ENCODE data around the gene RETREG1.
"Not testable (repeated sequence)": the region's sequence is repeated elsewhere in the genome, so short reads cannot be mapped to it uniquely, and the experiment has no call there.

Gene RETREG1

GRCh38 chr5:16615741-16616535, 859 bp downstream of the RETREG1 start:
- no peak for DNase-seq

GRCh38 chr5:16612007-16612406, 4.8 kb downstream of the RETREG1 start:
- DNase-seq, result no peak

DNA sequence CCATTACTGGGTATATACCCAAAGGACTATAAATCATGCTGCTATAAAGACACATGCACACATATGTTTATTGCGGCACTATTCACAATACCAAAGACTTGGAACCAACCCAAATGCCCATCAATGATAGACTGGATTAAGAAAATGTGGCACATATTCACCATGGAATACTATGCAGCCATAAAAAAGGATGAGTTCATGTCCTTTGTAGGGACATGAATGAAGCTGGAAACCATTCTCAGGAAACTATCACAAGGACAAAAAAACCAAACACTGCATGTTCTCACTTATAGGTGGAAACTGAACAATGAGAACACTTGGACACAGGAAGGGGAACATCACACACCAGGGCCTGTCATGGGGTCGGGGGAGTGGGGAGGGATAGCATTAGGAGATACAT, 5.9 kb downstream of the RETREG1 start:
- DNase-seq, result not testable (repeated sequence)

- DNase-seq, result no peak
Measured at GRCh38 chr5:16609412-16609811, 7.4 kb downstream of the RETREG1 start.

GRCh38 chr5:16606628-16607027, 10.2 kb downstream of the RETREG1 start:
- no peak for DNase-seq

GRCh38 chr5:16603701-16604100, 13.1 kb downstream of the RETREG1 start:
- DNase-seq, result no peak

DNA sequence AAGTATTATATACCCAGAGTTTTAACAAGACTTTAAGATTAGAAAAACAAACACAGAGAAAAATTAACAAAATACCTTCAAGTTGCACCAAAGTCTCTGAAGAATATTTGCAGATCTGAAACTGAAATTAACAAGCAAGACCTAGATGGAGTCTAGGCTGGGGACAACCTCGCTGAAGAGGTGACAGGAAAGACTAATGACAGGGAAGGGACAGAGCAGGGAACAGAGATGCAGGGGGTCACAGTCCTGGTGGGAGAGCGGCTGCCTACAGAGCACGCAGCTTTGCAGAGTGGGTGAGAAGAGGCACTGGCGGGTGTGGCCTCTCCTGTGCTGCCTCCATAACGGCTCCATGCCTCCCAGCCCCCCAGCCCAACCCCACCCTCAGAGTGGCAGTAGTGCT, 13.5 kb downstream of the RETREG1 start:
- DNase-seq, result no peak

DNA sequence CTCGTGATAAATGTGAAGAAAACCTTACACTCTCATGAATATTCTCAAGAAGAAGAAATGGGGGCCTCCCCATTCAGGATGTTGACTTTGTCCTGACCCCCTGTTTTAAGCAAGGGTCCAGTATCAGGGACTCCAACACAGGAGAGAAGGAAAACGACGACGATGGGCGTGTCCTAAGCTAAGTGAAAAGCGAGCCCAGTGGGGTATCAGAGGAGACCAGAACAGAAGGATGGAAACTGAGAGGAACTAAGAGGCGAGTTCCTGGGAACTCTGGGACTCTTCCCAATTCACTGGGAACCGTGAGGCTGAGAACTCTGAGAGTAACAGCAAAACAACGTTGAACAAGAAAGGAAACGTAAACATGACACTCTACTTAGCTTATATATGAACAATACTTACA, 14.6 kb downstream of the RETREG1 start:
- no peak for DNase-seq

- no peak for DNase-seq
Measured at GRCh38 chr5:16600946-16601345, 15.9 kb downstream of the RETREG1 start.

DNA sequence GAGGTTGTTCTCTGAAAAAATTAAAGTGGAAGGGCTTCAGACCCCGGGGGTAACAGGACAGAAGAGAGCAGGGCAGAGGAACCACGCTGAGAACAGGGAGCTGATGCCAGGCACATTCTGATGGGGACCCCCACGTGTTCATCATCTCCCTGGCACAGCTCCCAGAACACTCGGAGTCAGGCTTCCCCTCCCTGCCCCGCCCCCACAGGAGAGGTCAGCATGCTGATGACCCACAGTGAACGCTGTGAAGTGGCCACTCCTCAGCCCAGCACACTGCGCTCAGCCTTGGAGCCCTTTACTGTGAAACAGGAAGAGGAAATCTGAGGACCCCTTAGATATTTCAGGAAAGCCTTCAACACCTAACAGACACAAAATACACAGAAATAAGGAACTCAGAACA, 16.4 kb downstream of the RETREG1 start:
- DNase-seq, result no peak

GRCh38 chr5:16597946-16598694, 18.7 kb downstream of the RETREG1 start:
- DNase-seq, result no peak

DNA sequence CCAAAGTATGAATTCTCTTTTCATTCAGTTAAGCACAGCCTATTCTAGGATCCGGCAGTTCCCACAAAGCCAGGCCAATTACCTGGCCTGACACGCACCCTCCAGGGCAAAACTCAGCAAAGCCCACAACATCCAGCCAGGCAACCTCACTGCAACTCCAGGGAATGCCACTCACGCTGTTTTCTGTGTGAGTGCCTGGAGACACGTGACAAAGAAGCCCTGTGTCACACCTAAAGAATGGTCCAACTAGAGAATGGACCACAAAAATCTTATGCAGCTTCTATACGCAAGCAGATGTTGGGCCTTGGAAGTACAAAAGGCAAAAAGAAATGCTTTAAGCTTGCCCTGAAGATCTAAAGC, 20.2 kb downstream of the RETREG1 start:
- DNase-seq, result no peak

- DNase-seq, result no peak
Measured at GRCh38 chr5:16595881-16596580, 20.8 kb downstream of the RETREG1 start.

DNA sequence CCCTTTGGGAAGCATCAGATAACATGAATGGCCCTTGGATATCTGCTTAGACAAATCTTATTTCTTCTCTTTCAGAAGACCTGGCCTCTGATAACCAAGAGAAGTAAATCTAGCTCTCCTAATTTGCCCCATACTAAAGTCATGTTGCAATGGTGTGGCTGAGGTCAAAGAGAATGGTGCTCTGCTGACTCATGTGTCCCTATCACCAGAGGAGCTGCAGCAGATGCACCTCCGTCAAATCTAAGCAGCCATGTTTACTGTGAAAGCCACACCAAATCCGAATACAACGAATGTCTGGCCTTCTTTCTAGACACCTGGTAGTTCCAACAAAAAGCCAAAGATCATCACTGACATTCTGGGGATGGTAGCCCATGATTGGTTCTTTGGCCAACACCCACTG, 23.2 kb downstream of the RETREG1 start:
- DNase-seq, result no peak

DNA sequence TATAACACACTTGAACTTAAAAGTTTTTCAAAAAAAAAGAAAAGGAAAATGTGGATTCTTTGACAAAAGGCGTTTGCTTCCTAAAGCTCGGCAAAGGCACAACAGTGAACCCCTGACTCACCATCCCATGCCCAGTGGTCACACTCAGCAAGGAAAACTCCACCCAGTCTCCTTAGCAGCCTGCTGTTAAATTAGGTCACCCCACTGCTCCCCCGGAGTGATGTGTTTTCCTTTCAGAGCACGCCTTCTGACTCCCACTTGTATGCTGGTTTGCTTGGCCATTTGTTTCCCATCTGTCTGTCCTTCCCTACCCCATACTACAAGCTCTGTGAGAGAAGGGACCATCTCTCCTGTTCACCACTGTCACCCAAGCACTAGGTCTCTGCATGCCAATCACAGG, 23.8 kb downstream of the RETREG1 start:
- DNase-seq, result no peak

DNA sequence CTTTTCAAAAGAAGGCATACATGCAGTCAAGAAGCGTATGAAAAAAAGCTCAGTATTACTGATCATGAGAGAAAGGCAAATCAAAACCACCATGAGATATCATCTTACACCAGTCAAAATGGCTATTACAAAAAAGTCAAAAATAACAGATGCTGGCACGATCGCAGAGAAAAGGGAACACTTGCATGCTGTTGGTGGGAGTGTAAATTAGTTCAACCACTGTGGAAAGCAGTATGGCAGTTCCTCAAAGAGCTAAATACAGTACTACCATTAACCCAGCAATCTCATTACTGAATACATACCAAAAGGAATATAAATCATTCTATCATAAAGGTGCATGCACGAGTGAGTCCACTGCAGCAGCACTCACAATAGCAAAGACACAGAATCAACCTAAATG, 24.5 kb downstream of the RETREG1 start:
- no peak for DNase-seq

DNA sequence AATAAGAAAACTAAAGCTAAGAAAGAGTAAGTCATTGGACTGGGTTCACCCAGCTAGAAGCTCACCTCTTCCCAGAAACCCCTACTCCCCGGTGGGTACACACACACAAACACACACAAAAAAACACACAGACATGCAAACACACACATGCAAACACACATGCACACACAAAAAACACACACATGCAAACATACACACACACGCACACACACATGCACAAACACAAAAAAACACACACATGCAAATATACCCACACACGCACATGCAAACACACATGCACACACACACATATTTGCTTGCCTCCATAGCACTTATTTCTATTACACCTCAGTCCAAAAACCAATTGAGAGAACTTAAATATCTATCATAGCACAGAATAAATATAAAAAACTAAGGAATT, 26.1 kb downstream of the RETREG1 start:
- DNase-seq, result no peak

DNA sequence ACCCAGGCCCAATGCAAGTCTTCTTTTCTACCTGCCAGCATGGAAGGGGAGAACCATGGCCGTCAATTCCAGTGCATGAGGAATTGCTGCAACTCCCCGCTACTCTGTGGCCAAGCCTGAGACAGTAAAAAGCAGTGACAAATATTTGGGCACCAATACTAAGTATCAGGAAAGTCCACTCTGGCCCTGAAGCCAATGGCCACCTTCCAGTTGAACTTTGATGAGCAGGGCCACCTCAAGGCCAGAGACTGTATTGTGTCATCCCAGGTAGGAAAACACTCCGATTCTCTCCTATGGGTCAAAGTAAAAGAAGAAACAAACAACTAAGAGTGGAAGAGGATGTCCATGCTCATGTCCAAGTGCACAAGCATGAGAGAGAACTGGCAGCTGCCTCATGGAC, 27.1 kb downstream of the RETREG1 start:
- no peak for DNase-seq

DNA sequence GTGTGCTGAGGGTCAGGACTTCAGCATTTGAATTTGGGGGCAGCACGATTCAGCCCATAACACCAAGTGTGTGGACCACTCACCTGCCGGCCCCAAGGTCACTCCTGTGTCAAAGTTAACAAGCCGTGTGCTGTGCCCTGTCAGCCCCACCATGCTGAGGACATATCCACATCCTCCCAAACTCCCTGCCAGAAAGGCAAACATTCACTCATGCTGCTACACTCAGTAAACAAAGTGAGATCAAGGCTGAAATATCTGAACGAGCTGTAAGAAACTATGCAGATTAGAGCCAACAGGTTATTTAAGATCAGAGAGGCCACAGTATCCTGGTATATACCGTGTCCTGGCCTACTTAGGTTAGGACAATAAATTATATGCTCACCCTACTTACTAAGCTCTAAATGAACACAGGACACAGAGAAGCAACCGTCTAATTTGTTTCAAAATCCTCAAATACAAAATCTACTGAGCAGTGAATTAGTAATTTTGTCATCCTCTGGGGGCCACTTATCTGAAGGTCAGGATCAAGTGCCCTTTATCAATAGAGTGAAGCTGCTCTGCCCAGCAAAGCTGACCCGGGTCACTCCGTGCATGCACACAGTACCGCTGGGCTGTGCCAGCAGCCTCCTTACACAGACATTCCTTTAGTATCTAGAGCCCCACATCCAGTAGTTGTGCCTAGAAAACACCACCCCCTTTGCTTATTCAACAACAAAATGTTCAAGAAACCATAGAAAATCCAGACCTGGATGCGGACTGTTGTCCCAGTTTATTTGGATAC, 28.2 kb downstream of the RETREG1 start:
- DNase-seq, result no peak

GRCh38 chr5:16586556-16586955, 30.2 kb downstream of the RETREG1 start:
- no peak for DNase-seq

- DNase-seq, result no peak
Measured at GRCh38 chr5:16585041-16585667, 31.6 kb downstream of the RETREG1 start.

GRCh38 chr5:16582081-16582480, 34.7 kb downstream of the RETREG1 start:
- no peak for DNase-seq

DNA sequence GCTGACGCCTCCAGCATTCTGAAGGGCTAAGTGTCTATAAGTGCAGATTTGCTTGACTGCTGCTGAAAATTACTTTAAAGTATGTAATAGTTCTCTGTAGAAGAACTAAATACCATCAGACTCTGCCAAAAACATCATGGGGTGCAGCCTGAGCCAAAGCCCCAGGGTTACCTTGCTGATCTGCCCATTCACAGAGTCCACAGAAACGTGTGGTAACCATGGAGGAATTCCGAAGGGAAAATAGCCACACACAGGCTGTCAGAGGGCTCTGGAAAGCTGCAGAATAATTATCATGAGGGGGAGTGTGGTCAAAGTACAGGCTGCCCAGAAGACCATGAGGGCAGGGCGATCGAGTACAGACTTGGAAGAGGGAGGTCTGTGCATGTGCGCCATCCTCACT, 36.4 kb downstream of the RETREG1 start:
- no peak for DNase-seq
